Activated T-helper 17 cell treated with anti-CD3 and anti-CD28 coated beads, Interleukin-2, amount 50 U/mL, for 72 hours (primary cell): ENCODE measurements around the gene SUV39H1. TPM values are rescaled to one million over a fixed set of nuclear protein-coding genes. Genes with fewer than 3 reads are reported as not detected.
A peak's percentile ranks its signal among the peaks of the same experiment; 100 is the strongest.
"Not testable (repeated sequence)": the region's sequence is repeated elsewhere in the genome, so short reads cannot be mapped to it uniquely, and the experiment has no call there.

Source experiments
- ATAC-seq: fragments of 150-1000 bp; cut with Tn5 transposase; replicated peaks from 2 replicates; pipeline ENCODE4 v1.10.0; 2021; ENCODE audit warnings: mild to moderate bottlenecking, moderate library complexity
- H3K27ac Mint-ChIP-seq: one replicate; pipeline ENCODE4 v1.8.0; 2022; ENCODE audit warnings: mixed read lengths
- H3K27me3 Mint-ChIP-seq: one replicate; pipeline ENCODE4 v1.8.0; 2022; ENCODE audit warnings: mixed read lengths
- H3K36me3 Mint-ChIP-seq: one replicate; pipeline ENCODE4 v1.8.0; 2022; ENCODE audit warnings: low read depth, mild to moderate bottlenecking, mixed read lengths
- H3K4me1 Mint-ChIP-seq: one replicate; pipeline ENCODE4 v1.8.0; 2022; ENCODE audit warnings: mixed read lengths
- H3K4me3 Mint-ChIP-seq: one replicate; pipeline ENCODE4 v1.8.0; 2022; ENCODE audit warnings: mild to moderate bottlenecking, mixed read lengths
- H3K9me3 Mint-ChIP-seq: one replicate; pipeline ENCODE4 v1.8.0; 2022; ENCODE audit warnings: mixed read lengths
- total RNA-seq, 2 donors: library from RNA; stranded (reverse); gene quantifications; one replicate each; pipeline ENCODE4 v1.2.3, GENCODE V29; 2022

SUV39H1 gene
- total RNA-seq, 2 donors from 2014 or later: 24.2 to 30.5 TPM

GRCh38 chrX:48680467-48680866 lies 16.1 kb upstream of the SUV39H1 start:
- H3K27ac Mint-ChIP-seq: peak overlapping the region; percentile 50
- not testable (repeated sequence) for ATAC-seq, H3K27me3 Mint-ChIP-seq, H3K9me3 Mint-ChIP-seq, H3K4me1 Mint-ChIP-seq
- H3K36me3 Mint-ChIP-seq: peaks cover 22% of the 10 kb centered on the region
- peak overlapping the region; percentile 38 for H3K4me3 Mint-ChIP-seq

GRCh38 chrX:48680925-48681324 lies 15.6 kb upstream of the SUV39H1 start:
- not testable (repeated sequence) for H3K9me3 Mint-ChIP-seq
- peak overlapping the region; percentile 50 for H3K27ac Mint-ChIP-seq

GRCh38 chrX:48681539-48682183 lies 14.9 kb upstream of the SUV39H1 start:
- Mint-ChIP-seq H3K27me3 (no peaks in the 10 kb centered on the region), H3K36me3 (peaks cover 34% of the 10 kb centered on the region), H3K27ac (no peak overlapping the region), H3K9me3 (no peaks in the 10 kb centered on the region), H3K4me1 (peaks cover 18% of the 10 kb centered on the region), H3K4me3 (peak overlapping the region; percentile 96)
- no peak for ATAC-seq

More at GRCh38 chrX:48680925-48681324, 15.6 kb upstream of the SUV39H1 start:
- peaks cover 27% of the 10 kb centered on the region for H3K36me3 Mint-ChIP-seq
- not testable (repeated sequence) for H3K27me3 Mint-ChIP-seq, ATAC-seq
- peak overlapping the region; percentile 38 for H3K4me3 Mint-ChIP-seq
- H3K4me1 Mint-ChIP-seq: peaks cover 11% of the 10 kb centered on the region

GRCh38 chrX:48682795-48683194 lies 13.7 kb upstream of the SUV39H1 start:
- Mint-ChIP-seq H3K4me3 (peak overlapping the region; percentile 96), H3K27ac (peak overlapping the region; percentile 98), H3K4me1 (peaks cover 29% of the 10 kb centered on the region), H3K36me3 (peaks cover 45% of the 10 kb centered on the region)
- not testable (repeated sequence) for H3K9me3 Mint-ChIP-seq, H3K27me3 Mint-ChIP-seq, ATAC-seq

- ATAC-seq: peak; percentile 85
- Mint-ChIP-seq H3K27me3 (no peaks in the 10 kb centered on the region), H3K27ac (peak within 1 kb of the TSS; percentile 98), H3K9me3 (no peaks in the 10 kb centered on the region), H3K36me3 (peaks cover 52% of the 10 kb centered on the region), H3K4me1 (peaks cover 29% of the 10 kb centered on the region), H3K4me3 (peak within 1 kb of the TSS; percentile 96)
These were observed 13.0 kb upstream of the SUV39H1 start, which contains the start of gene WAS for GRCh38 chrX:48683411-48683982. TSS of gene WAS (plus strand) at chrX:48683799. CDS start at chrX:48683854, 55 bp downstream.

- peak overlapping the region; percentile 98 for H3K27ac Mint-ChIP-seq
- peaks cover 56% of the 10 kb centered on the region for H3K36me3 Mint-ChIP-seq
- no peak for ATAC-seq
- peak overlapping the region; percentile 96 for H3K4me3 Mint-ChIP-seq
- no peaks in the 10 kb centered on the region for H3K9me3 Mint-ChIP-seq
- H3K4me1 Mint-ChIP-seq: peaks cover 29% of the 10 kb centered on the region
- H3K27me3 Mint-ChIP-seq: no peaks in the 10 kb centered on the region
These were observed 12.4 kb upstream of the SUV39H1 start for GRCh38 chrX:48684134-48684533.

GRCh38 chrX:48685416-48685815 lies 11.1 kb upstream of the SUV39H1 start:
- Mint-ChIP-seq H3K4me3 (peak overlapping the region; percentile 96), H3K27me3 (no peaks in the 10 kb centered on the region), H3K36me3 (peaks cover 68% of the 10 kb centered on the region), H3K4me1 (peaks cover 29% of the 10 kb centered on the region), H3K27ac (peak overlapping the region; percentile 98), H3K9me3 (no peaks in the 10 kb centered on the region)
- ATAC-seq: no peak

GRCh38 chrX:48688531-48689150 lies 7.9 kb upstream of the SUV39H1 start:
- peaks cover 75% of the 10 kb centered on the region for H3K36me3 Mint-ChIP-seq
- H3K9me3 Mint-ChIP-seq: no peaks in the 10 kb centered on the region
- peaks cover 29% of the 10 kb centered on the region for H3K4me1 Mint-ChIP-seq
- no peak for ATAC-seq
- H3K27me3 Mint-ChIP-seq: no peaks in the 10 kb centered on the region
- no peak overlapping the region for H3K4me3 Mint-ChIP-seq
- no peak overlapping the region for H3K27ac Mint-ChIP-seq

GRCh38 chrX:48689208-48689920 lies 7.2 kb upstream of the SUV39H1 start:
- H3K4me1 Mint-ChIP-seq: peaks cover 29% of the 10 kb centered on the region
- no peak overlapping the region for H3K4me3 Mint-ChIP-seq
- peaks cover 68% of the 10 kb centered on the region for H3K36me3 Mint-ChIP-seq
- H3K27me3 Mint-ChIP-seq: no peaks in the 10 kb centered on the region
- no peaks in the 10 kb centered on the region for H3K9me3 Mint-ChIP-seq
- H3K27ac Mint-ChIP-seq: no peak overlapping the region
- no peak for ATAC-seq

- Mint-ChIP-seq H3K4me1 (peaks cover 16% of the 10 kb centered on the region), H3K36me3 (peaks cover 50% of the 10 kb centered on the region)
- not testable (repeated sequence) for H3K4me3 Mint-ChIP-seq, H3K9me3 Mint-ChIP-seq, H3K27me3 Mint-ChIP-seq, ATAC-seq, H3K27ac Mint-ChIP-seq
These were observed 4.8 kb upstream of the SUV39H1 start for GRCh38 chrX:48691746-48692145.

- Mint-ChIP-seq H3K9me3 (no peaks in the 10 kb centered on the region), H3K4me1 (peaks cover 10% of the 10 kb centered on the region), H3K4me3 (peak overlapping the region; percentile 97), H3K36me3 (peaks cover 42% of the 10 kb centered on the region), H3K27me3 (no peaks in the 10 kb centered on the region), H3K27ac (peak overlapping the region; percentile 98)
- ATAC-seq: no peak
These were observed 1.6 kb upstream of the SUV39H1 start for GRCh38 chrX:48694776-48695533.

GRCh38 chrX:48695534-48695896 lies 1.0 kb upstream of the SUV39H1 start:
- Mint-ChIP-seq H3K4me1 (peaks cover 10% of the 10 kb centered on the region), H3K9me3 (no peaks in the 10 kb centered on the region), H3K4me3 (peak overlapping the region; percentile 97), H3K27me3 (no peaks in the 10 kb centered on the region), H3K36me3 (peaks cover 38% of the 10 kb centered on the region), H3K27ac (peak overlapping the region; percentile 98)
- ATAC-seq: no peak

- Mint-ChIP-seq H3K36me3 (peaks cover 38% of the 10 kb centered on the region), H3K4me1 (peaks cover 10% of the 10 kb centered on the region), H3K27me3 (no peaks in the 10 kb centered on the region), H3K9me3 (no peaks in the 10 kb centered on the region), H3K27ac (peak overlapping the region; percentile 98), H3K4me3 (peak overlapping the region; percentile 97)
- peak; percentile 1 for ATAC-seq
These were observed 621 bp upstream of the SUV39H1 start for GRCh38 chrX:48695925-48696300.
